Measurements from ENCODE around the gene IPCEF1.
"Not testable (repeated sequence)": the region's sequence is repeated elsewhere in the genome, so short reads cannot be mapped to it uniquely, and the experiment has no call there.

IPCEF1 gene

GRCh38 chr6:154371281-154371680 is 14.7 kb upstream of the IPCEF1 start:
- DNase-seq, result no peak

GRCh38 chr6:154370545-154370944 is 13.9 kb upstream of the IPCEF1 start:
- DNase-seq, result peak; percentile 11

- DNase-seq, result no peak
Observed at GRCh38 chr6:154367839-154368695, 11.5 kb upstream of the IPCEF1 start.

- no peak for DNase-seq
Observed at GRCh38 chr6:154367336-154367735, 10.7 kb upstream of the IPCEF1 start.

- no peak for DNase-seq
Observed at GRCh38 chr6:154363821-154364220, 7.2 kb upstream of the IPCEF1 start.

- DNase-seq, result no peak
Observed at GRCh38 chr6:154361476-154361875, 4.9 kb upstream of the IPCEF1 start.

GRCh38 chr6:154360476-154360875 is 3.9 kb upstream of the IPCEF1 start:
- no peak for DNase-seq

- no peak for DNase-seq
Observed at GRCh38 chr6:154359679-154360078, 3.1 kb upstream of the IPCEF1 start.

GRCh38 chr6:154359161-154359574 is 2.6 kb upstream of the IPCEF1 start:
- no peak for DNase-seq

GRCh38 chr6:154358019-154358545 is 1.5 kb upstream of the IPCEF1 start:
- no peak for DNase-seq

GRCh38 chr6:154356113-154356512 is 490 bp downstream of the IPCEF1 start:
- no peak for DNase-seq

- no peak for DNase-seq
Observed at GRCh38 chr6:154354265-154354777, 2.3 kb downstream of the IPCEF1 start.

- no peak for DNase-seq
Observed at GRCh38 chr6:154353626-154354025, 3.0 kb downstream of the IPCEF1 start.

- DNase-seq, result peak; percentile 90
Observed at GRCh38 chr6:154352898-154353585, 3.6 kb downstream of the IPCEF1 start.

- DNase-seq, result no peak
Observed at GRCh38 chr6:154350293-154350692, 6.3 kb downstream of the IPCEF1 start.

- DNase-seq, result no peak
Observed at GRCh38 chr6:154347981-154348380, 8.6 kb downstream of the IPCEF1 start.

- no peak for DNase-seq
Observed at GRCh38 chr6:154345811-154346210, 10.8 kb downstream of the IPCEF1 start.

- no peak for DNase-seq
Observed at GRCh38 chr6:154343473-154344308, 12.9 kb downstream of the IPCEF1 start.

- no peak for DNase-seq
Observed at GRCh38 chr6:154341871-154342270, 14.7 kb downstream of the IPCEF1 start.

GRCh38 chr6:154341336-154341735 is 15.3 kb downstream of the IPCEF1 start:
- no peak for DNase-seq

- DNase-seq, result no peak
Observed at GRCh38 chr6:154337406-154338005, 19.1 kb downstream of the IPCEF1 start.

- not testable (repeated sequence) for DNase-seq
Observed at GRCh38 chr6:154334147-154334546, 22.5 kb downstream of the IPCEF1 start.
